H1 (cell line): ENCODE data around the gene CIAO3. TPM values are rescaled to one million over a fixed set of nuclear protein-coding genes. Genes with fewer than 3 reads are reported as not detected.

Experiments used
- ASH2L ChIP-seq: fragments of 200-600, 300-600 bp; sonication (generic); IDR thresholded peaks from one replicate; pipeline ENCODE4 v1.7.1; 2017; ENCODE audit warnings: low read length
- EGR1 ChIP-seq: IDR thresholded peaks from 2 replicates; pipeline ENCODE4 v1.6.1; 2011; ENCODE audit warnings: low read depth, low read length, borderline replicate concordance
- GABPA ChIP-seq: IDR thresholded peaks from 2 replicates; pipeline ENCODE4 v1.6.1; 2011; ENCODE audit warnings: mild to moderate bottlenecking, low read length, moderate library complexity, borderline replicate concordance; ENCODE audit not compliant: insufficient read depth
- NRF1 ChIP-seq: IDR thresholded peaks from 2 replicates; pipeline ENCODE4 v1.6.1; 2011; ENCODE audit warnings: mild to moderate bottlenecking, low read depth, low read length, improper control_type of control experiment
- PHF8 ChIP-seq: fragments of 200-600 bp; sonication (generic); conservative IDR thresholded peaks from 2 replicates; pipeline ENCODE4 v1.7.1; 2012; ENCODE audit warnings: low read depth, mild to moderate bottlenecking, inconsistent platforms, low read length, moderate library complexity
- SP2 ChIP-seq: IDR thresholded peaks from 2 replicates; pipeline ENCODE4 v1.6.1; 2012; ENCODE audit warnings: mild to moderate bottlenecking, low read length, inconsistent platforms
- SUZ12 ChIP-seq: fragments of 200-600 bp; sonication (generic); IDR thresholded peaks from 2 replicates; pipeline ENCODE4 v1.6.1; 2012; ENCODE audit warnings: mild to moderate bottlenecking, inconsistent platforms, low read length, moderate library complexity, mixed read lengths
- TBP ChIP-seq: IDR thresholded peaks from 2 replicates; pipeline ENCODE4 v1.6.1; 2011; ENCODE audit warnings: low read depth, low read length, improper control_type of control experiment
- TEAD4 ChIP-seq: IDR thresholded peaks from 2 replicates; pipeline ENCODE4 v1.6.1; 2012; ENCODE audit warnings: low read depth, low read length, inconsistent platforms, mixed read lengths
- polyA plus RNA-seq, 7 experiments: library from polyadenylated mRNA; depleted of rRNA in 3 of 7; stranded (reverse) in 5 of 7; unstranded in 2 of 7; fragments of >200 nt in 5 of 7; fragments of 200-250 nt in 2 of 7; gene quantifications; 1 replicate in 5 of 7; 2 replicates in 1 of 7; 4 replicates in 1 of 7; pipeline versions ENCODE4 v1.2.1 to v1.2.3, GENCODE V29; 2011 to 2013; ENCODE audit warnings: missing spikeins in 2 of 7, mixed read lengths in 2 of 7
- total RNA-seq: library from RNA; stranded (reverse); fragmentation: NEBNext Ultra II Directional; extraction: Animal tissue kit (Norgen Biotek cat#: 25700); gene quantifications from 2 replicates; pipeline ENCODE4 v1.2.1, GENCODE V29; 2021
- TF ChIP-seq, protein P1 (sequence below): fragments of 300-600 bp; sonication (generic); IDR thresholded peaks from 2 replicates; pipeline ENCODE4 v1.7.1; 2012; ENCODE audit warnings: low read length, moderate library complexity, mild to moderate bottlenecking, inconsistent platforms; ENCODE audit not compliant: insufficient replicate concordance

CIAO3 gene
- total and polyA plus RNA-seq, 2 of the 8 experiments (the other 6 are each of a cell fraction or from before 2014, with no cell fraction given), result 20.0 to 20.4 TPM

DNA sequence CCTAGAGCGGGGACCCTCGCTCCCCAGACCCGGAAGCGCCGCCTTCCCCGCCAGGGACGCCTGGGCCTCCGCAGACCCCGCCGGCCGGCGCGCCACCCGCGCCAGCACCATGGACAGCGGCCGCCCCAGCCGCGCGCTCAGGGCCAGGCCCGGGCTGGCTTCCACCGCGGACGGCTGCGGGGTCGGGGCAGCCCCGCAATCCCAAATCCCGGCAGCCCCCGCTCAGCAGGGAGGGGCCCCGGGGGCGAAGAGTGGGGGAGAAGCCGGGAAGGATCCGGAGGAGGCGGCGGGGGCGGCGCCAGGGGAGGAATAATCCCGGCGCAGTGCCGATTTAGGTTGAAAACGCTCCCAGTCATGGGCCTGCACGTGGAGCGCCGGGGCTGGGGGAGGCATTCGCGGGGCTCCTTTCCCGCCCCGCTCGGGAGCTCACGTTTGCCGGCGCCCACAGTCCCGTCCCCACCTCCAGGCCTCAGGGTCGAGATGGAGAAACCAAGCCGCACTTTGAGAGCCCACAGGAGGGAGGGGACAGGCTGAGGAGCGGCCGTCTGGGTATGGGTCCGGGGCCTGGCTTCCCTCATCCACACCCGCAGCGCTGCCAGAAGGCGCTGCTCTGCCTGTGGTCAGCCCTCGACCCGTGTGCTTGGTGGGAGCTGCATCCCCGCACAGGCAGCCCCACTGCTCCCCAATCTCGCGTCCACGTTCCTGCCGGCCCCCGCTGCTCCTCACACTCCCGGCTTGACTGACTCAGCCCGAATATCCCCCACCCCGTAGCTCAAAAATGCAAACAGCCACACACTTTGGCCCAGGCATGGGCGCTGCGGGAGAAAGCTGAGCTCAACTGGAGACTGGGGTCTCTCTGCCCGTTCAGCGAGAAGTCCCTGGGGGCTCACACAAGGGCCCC lies 39.9 kb downstream of the CIAO3 start (continued):
- TF ChIP-seq, protein P1, sequence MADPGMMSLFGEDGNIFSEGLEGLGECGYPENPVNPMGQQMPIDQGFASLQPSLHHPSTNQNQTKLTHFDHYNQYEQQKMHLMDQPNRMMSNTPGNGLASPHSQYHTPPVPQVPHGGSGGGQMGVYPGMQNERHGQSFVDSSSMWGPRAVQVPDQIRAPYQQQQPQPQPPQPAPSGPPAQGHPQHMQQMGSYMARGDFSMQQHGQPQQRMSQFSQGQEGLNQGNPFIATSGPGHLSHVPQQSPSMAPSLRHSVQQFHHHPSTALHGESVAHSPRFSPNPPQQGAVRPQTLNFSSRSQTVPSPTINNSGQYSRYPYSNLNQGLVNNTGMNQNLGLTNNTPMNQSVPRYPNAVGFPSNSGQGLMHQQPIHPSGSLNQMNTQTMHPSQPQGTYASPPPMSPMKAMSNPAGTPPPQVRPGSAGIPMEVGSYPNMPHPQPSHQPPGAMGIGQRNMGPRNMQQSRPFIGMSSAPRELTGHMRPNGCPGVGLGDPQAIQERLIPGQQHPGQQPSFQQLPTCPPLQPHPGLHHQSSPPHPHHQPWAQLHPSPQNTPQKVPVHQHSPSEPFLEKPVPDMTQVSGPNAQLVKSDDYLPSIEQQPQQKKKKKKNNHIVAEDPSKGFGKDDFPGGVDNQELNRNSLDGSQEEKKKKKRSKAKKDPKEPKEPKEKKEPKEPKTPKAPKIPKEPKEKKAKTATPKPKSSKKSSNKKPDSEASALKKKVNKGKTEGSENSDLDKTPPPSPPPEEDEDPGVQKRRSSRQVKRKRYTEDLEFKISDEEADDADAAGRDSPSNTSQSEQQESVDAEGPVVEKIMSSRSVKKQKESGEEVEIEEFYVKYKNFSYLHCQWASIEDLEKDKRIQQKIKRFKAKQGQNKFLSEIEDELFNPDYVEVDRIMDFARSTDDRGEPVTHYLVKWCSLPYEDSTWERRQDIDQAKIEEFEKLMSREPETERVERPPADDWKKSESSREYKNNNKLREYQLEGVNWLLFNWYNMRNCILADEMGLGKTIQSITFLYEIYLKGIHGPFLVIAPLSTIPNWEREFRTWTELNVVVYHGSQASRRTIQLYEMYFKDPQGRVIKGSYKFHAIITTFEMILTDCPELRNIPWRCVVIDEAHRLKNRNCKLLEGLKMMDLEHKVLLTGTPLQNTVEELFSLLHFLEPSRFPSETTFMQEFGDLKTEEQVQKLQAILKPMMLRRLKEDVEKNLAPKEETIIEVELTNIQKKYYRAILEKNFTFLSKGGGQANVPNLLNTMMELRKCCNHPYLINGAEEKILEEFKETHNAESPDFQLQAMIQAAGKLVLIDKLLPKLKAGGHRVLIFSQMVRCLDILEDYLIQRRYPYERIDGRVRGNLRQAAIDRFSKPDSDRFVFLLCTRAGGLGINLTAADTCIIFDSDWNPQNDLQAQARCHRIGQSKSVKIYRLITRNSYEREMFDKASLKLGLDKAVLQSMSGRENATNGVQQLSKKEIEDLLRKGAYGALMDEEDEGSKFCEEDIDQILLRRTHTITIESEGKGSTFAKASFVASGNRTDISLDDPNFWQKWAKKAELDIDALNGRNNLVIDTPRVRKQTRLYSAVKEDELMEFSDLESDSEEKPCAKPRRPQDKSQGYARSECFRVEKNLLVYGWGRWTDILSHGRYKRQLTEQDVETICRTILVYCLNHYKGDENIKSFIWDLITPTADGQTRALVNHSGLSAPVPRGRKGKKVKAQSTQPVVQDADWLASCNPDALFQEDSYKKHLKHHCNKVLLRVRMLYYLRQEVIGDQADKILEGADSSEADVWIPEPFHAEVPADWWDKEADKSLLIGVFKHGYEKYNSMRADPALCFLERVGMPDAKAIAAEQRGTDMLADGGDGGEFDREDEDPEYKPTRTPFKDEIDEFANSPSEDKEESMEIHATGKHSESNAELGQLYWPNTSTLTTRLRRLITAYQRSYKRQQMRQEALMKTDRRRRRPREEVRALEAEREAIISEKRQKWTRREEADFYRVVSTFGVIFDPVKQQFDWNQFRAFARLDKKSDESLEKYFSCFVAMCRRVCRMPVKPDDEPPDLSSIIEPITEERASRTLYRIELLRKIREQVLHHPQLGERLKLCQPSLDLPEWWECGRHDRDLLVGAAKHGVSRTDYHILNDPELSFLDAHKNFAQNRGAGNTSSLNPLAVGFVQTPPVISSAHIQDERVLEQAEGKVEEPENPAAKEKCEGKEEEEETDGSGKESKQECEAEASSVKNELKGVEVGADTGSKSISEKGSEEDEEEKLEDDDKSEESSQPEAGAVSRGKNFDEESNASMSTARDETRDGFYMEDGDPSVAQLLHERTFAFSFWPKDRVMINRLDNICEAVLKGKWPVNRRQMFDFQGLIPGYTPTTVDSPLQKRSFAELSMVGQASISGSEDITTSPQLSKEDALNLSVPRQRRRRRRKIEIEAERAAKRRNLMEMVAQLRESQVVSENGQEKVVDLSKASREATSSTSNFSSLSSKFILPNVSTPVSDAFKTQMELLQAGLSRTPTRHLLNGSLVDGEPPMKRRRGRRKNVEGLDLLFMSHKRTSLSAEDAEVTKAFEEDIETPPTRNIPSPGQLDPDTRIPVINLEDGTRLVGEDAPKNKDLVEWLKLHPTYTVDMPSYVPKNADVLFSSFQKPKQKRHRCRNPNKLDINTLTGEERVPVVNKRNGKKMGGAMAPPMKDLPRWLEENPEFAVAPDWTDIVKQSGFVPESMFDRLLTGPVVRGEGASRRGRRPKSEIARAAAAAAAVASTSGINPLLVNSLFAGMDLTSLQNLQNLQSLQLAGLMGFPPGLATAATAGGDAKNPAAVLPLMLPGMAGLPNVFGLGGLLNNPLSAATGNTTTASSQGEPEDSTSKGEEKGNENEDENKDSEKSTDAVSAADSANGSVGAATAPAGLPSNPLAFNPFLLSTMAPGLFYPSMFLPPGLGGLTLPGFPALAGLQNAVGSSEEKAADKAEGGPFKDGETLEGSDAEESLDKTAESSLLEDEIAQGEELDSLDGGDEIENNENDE, result no peak
- TF ChIP-seq SP2 (no peak), TEAD4 (no peak), TBP (no peak), EGR1 (0 out of 2 replicates have a peak, but pooled peaks have one; percentile 31), SUZ12 (peak; percentile 44; the same call in 1 of the 2 replicates), ASH2L (peak; percentile 21), PHF8 (no peak), GABPA (peak; percentile 82; the same call in 1 of the 2 replicates), NRF1 (no peak)
